ENCODE measurements around the gene KLK1.

DNA sequence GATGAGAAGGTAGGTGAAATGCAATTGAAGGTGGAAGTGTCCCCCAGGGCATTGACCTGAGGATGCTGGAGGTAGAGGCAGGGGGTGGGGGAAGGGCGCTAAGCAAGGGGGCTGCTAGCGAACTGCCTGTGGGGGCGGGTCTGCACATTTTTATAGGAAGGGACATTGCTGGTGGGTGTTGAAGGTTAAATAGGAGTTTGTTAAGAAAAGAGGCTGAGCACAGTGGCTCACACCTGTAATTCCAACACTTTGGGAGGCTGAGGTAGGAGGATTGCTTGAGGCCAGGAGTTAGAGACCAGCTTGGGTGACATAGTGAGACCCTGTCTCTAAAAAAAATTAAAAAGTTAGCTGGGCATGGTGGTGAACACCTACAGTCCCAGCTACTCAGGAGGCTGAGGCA lies 38.9 kb downstream of the KLK1 start:
- TF ChIP-seq, protein P1, sequence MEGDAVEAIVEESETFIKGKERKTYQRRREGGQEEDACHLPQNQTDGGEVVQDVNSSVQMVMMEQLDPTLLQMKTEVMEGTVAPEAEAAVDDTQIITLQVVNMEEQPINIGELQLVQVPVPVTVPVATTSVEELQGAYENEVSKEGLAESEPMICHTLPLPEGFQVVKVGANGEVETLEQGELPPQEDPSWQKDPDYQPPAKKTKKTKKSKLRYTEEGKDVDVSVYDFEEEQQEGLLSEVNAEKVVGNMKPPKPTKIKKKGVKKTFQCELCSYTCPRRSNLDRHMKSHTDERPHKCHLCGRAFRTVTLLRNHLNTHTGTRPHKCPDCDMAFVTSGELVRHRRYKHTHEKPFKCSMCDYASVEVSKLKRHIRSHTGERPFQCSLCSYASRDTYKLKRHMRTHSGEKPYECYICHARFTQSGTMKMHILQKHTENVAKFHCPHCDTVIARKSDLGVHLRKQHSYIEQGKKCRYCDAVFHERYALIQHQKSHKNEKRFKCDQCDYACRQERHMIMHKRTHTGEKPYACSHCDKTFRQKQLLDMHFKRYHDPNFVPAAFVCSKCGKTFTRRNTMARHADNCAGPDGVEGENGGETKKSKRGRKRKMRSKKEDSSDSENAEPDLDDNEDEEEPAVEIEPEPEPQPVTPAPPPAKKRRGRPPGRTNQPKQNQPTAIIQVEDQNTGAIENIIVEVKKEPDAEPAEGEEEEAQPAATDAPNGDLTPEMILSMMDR (IDR thresholded peaks at IDR 0.05) = no peak
- no peak for TF ChIP-seq POLR2A (IDR thresholded peaks at IDR 0.05)
